NCI-H2227 (cell line): ENCODE results near the gene MOB3A.
"Not testable (repeated sequence)": the region's sequence is repeated elsewhere in the genome, so short reads cannot be mapped to it uniquely, and the experiment has no call there.

ENCODE experiments used
- DNase-seq: peaks from one replicate; lab custom pipeline; 2025; ENCODE audit not compliant: unreplicated experiment; lab: John Stamatoyannopoulos, UW

Gene MOB3A

DNA sequence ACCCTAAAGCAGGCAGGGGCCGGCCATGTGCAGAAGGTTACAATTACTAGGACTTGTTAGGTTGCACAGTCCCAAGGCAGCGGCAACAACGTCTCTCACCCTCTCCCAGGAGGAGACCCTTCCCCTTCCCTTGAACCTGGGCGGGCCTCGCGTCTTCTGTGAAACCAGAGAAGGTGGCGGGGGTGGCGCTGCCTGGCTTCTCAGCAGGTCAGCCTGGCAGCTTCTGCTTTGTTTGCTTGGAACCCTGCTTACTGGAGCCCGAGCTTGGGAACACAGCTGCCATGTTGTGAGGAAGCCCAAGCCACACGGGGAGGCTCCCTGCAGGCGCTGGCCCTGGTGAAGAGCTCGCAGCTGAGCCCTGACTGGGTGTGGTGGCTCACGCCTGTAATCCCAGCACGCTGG is 60.5 kb downstream of the MOB3A start:
- no peak for DNase-seq

DNA sequence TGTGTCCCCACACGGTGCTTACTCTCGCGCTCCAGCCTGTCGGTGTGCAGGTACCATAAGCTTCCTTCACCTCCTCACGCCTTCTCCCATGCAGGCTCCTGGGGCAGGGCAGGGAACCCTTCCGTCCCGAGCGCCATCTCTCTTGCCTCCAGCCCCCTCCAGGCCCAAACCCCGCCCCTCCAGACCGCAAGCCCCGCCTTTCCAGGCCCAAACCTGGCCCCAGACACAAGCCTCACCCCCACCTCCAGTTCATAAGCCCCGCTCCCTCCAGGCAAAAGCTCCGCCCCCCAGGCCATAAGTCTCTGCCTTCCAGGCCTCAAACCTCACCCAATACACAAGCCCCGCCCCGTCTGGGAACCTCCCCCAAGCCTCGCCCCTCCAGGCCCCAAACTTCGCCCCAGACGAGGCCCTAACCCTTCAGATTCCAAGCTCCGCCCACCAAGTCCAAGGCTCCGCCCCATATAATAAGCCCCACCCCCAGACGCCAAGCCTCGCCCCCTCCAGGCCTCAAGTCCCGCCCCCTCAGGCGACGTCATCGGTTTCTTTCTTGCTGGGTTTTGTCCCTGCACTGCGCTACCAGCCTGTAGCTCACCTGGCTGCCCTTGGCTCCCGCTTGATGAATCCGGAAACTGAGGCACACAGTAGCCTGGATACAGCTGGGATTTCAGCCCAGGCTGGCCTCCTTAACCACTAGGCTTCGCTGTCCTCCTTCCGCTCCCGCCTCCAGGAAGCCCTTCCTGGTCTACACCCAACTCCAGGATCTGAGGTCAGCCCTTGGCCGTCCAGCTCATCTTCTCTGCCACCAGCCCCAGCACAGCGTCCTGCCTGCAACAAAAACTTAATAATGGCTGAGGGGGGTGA is 61.2 kb downstream of the MOB3A start:
- no peak for DNase-seq

DNA sequence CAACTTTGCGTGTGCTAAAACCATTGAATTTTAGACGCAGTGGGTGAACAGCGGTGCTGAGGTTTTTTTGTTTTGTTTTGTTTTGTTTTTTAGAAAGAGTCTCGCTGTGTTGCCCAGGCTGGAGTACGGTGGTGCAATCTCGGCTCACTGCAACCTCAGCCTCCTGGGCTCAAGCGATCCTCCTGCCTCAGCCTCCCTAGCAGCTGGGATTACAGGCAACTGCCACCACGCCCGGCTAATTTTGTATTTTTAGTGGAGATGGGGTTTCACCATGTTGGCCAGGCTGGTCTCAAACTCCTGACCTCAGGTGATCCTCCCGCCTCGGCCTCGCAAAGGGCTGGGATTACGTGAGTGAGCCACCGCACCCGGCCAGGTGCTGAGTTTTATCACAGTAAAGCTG is 61.9 kb downstream of the MOB3A start:
- not testable (repeated sequence) for DNase-seq

DNA sequence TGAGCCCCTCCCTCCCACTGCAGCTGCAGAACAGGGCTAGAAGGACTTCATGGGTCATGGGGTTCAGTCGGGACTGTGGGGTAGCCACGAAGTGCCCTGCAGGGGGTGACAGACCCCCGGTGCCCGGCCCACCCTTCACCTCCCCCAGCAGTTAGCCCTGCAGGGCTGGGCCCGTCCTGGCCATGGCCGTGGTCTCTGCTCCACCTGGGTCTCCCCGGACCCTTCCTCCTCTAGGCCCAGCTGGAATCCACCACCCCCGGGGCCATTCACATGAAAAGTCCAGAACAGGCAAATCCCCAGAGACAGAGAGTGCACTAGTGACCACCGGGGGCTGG is 62.3 kb downstream of the MOB3A start:
- DNase-seq = no peak

DNA sequence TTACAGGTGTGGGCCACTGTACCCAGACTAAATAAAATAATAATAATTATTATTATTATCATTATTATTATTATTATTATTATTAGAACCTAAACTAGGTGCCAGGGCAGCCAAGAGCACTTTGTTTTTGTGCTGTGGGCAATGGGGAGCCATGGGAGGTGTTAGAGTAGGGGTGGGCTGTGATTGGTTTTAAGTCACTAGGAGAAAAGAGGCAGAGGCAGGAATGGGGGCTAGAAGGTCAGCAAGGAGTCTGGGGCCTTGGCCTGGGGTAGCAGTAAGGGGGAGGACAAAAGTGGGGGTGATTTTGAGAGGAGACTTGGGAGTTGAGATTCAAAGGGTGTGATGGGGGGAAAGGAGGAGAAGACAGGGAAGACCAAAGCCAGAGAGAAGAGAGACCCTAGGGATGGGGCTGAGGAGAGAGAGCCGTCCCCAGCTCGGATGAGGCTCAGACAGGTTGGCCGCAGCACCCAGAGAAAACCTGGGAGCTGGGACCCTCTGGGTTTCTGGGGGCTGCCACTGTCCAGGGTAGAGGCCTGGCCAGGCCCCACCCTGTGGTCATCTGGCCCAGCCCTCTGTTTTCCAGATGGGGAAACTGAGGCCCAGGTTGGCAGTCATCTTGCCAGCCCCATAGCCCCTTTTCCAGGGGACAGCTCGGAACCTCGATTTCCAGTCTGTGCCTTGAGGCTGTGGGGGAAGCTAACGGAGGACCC is 62.9 kb downstream of the MOB3A start:
- no peak for DNase-seq

DNA sequence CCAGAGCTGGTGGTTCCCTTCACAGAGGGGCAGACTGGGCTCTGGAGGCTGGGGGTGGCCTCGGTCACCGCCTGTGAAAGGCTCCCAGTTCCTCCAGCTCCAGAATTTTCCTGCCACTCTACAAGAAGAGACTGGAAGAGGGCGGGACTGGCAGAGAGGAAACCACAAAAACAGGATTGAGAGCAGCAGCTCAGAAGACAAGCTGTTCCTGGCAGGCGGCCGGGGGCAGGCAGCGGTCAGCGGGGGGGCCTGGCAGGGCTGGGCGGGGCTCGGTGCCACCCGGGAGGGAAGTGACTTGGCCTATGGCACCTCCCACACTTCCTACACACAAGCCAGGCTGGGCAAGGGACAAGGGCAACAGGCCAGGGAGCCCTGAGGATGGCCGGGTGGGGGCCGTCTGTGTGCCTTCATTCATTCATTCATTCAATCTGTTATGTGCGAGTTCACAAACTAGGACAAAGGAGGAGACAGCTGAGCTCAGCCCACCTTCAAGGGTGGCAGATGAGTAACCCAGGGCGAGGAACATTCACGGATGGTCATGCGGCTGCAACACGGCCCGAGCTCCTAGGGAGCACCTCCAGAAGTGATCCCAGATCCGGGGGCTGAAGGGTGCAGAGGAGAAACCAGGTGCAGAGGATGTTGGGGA is 63.7 kb downstream of the MOB3A start:
- peak; percentile 56 for DNase-seq

DNA sequence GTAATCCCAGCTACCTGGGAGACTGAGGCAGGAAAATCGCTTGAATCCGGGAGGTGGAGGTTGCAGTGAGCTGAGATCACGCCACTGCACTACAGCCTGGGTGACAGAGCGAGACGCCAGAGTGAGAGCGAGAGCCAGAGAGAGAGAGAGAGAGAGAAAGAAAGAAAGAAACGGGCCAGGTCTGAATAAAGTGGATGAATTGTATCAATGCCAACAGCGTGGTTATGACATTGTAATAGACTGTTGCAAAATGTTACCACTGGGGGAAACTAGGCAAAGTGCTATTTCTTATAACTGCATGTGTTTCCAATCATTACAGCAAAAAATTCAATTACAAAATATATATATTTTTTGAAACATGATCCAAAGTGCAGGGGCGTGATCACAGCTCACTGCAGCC is 68.8 kb downstream of the MOB3A start:
- no peak for DNase-seq

DNA sequence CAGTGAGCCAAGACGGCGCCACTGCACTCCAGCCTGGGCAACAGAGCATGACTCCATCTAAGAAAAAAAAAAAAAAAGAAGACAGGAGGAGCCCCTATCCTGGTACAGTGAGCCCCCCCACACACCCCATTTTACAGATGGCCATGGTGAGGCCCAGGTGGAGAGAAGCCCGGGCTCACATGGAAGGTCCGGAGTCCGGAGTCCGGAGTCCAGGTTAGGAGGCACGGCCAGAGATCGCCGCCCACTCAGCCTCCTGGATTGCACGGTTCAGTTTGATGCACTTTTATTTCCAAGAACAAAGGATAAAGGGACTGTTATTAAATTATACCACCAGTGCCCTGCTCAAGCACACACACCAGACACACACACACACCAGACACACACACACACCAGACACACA is 69.4 kb downstream of the MOB3A start:
- DNase-seq = no peak

DNA sequence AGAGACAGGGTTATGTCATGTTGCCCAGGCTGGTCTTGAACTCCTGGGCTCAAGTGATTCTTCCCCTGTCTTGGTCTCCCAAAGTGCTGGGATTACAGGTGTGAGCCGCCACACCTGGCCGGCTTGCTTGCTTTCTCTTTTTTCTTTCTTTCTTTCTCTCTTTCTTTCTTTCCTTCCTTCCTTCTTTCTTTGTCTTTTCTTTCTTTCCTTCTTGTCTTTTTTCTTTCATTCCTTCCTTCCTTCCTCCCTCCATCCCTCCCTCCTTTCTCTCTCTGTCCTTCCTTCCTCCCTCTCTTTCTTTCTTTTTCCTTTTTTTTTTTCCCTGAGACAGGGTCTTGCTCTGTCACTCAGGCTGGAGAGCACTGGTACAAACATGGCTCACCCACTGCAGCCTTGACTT is 73.8 kb downstream of the MOB3A start:
- DNase-seq = no peak

DNA sequence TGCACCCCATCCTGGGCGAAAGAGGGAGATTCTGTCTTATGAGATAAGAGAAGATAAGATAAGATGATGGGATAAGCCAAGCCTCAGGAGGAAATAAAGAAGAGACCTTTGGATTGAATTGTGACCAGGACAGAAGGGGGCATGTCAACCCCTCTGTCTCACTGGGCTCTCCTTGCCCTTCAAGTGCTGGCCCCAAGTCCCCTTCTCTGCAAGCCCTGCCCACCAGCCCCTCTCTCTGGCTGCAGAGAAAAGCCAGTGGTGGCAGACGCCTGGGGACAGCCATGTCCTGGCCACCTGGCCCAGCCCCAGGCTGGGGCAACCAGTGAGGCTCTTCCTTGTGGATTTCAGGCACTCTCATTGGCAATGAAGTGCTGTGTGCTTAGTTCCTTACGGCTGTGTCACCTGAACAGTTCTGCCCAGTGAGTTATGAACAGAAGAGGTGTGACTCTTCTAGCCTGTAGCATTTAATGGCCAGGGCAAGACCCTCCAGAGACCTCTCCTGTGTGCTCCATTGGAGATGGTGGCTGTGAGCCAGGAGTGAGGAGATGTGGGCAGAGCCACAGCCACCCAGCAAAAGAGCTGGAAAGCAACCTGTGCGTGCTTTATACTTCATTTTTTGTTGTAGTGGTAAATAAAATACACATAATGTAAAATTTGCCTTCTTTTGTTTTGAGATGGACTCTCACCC is 74.5 kb downstream of the MOB3A start:
- no peak for DNase-seq
